A549 (cell line): ENCODE measurements around the gene ESPN. TPM values are rescaled to one million over a fixed set of nuclear protein-coding genes. Genes with fewer than 3 reads are reported as not detected.
A peak's percentile ranks its signal among the peaks of the same experiment; 100 is the strongest.

Experiments used
- ATAC-seq, 2 experiments: fragments of 200-7000 bp in 1 of 2; fragments of >200 bp in 1 of 2; cut with Nextera tagmentation in 1 of 2; cut with Tn5 transposase in 1 of 2; 3 replicates each; pipeline versions ENCODE4 v1.8.0 to v1.9.1; 2018 to 2020; ENCODE audit warnings: mild to moderate bottlenecking in 1 of 2, moderate library complexity in 1 of 2
- CTCF ChIA-PET: fragments of 300-600 bp; sonication (Branson Sonifier 250); formaldehyde crosslinking; extraction: SDS; loops from one replicate; lab custom pipeline; 2021; ENCODE audit warnings: antibody characterized with exemption, inconsistent platforms; lab: Yijun Ruan, JAX
- POLR2A ChIA-PET: fragments of 350-600 bp; formaldehyde crosslinking; extraction: SDS; loops from one replicate; lab custom pipeline; 2021; ENCODE audit warnings: antibody characterized with exemption, inconsistent platforms; lab: Yijun Ruan, JAX
- DNase-seq, 2 experiments: peaks; one replicate each; pipeline versions ENCODE4 v3.0.0 to v3.0.0-alpha.2; 2011 to 2016; ENCODE audit warnings: low read depth in 1 of 2, low spot score in 1 of 2
- FAIRE-seq: peaks from 2 replicates; lab custom pipeline; 2011; peaks lifted over from hg19 to GRCh38; lab: Jason Lieb, UNC
- H3K27ac ChIP-seq, 2 experiments: fragments of >200 bp; sonication (Bioruptor Twin); formaldehyde crosslinking; 3 replicates each; pipeline ENCODE4 v1.5.1; 2016 to 2017
- H3K4me1 ChIP-seq: fragments of >200 bp; sonication (Bioruptor Twin); formaldehyde crosslinking; 3 replicates; pipeline ENCODE4 v1.6.1; 2016
- H3K4me2 ChIP-seq: fragments of >200 bp; sonication (Bioruptor Twin); formaldehyde crosslinking; 3 replicates; pipeline ENCODE4 v1.6.1; 2016
- H3K4me3 ChIP-seq: fragments of >200 bp; sonication (Bioruptor Twin); formaldehyde crosslinking; 3 replicates; pipeline ENCODE4 v1.5.1; 2016
- H3K9me3 ChIP-seq: fragments of >200 bp; sonication (Bioruptor Twin); formaldehyde crosslinking; 3 replicates; pipeline ENCODE4 v1.6.1; 2016
- BHLHE40 ChIP-seq: IDR thresholded peaks from 2 replicates; pipeline ENCODE4 v1.6.1; 2012; ENCODE audit warnings: low read depth, low read length, inconsistent platforms
- CTCF ChIP-seq: fragments of >200 bp; sonication (Bioruptor Twin); formaldehyde crosslinking; IDR thresholded peaks from 3 replicates; pipeline ENCODE4 v1.5.1; 2016
- ELK1 ChIP-seq: fragments of 150-350 bp; IDR thresholded peaks from 2 replicates; pipeline ENCODE4 v1.6.1; 2014; ENCODE audit warnings: low read depth, mild to moderate bottlenecking, low read length
- FOSL2 ChIP-seq, 2 experiments: fragments of 450-650 bp in 1 of 2; fragments of >200 bp in 1 of 2; sonication (Bioruptor Twin) in 1 of 2; formaldehyde crosslinking; IDR thresholded peaks; 2 replicates each; pipeline versions ENCODE4 v1.5.0 to v1.6.1; 2016 to 2020; ENCODE audit warnings: mild to moderate bottlenecking in 1 of 2, moderate library complexity in 1 of 2
- HES2 ChIP-seq: fragments of >200 bp; sonication (Bioruptor Twin); formaldehyde crosslinking; IDR thresholded peaks from 2 replicates; pipeline ENCODE4 v1.6.1; 2016
- MAZ ChIP-seq: fragments of 150-350 bp; IDR thresholded peaks from 2 replicates; pipeline ENCODE4 v1.6.1; 2014; ENCODE audit warnings: antibody characterized with exemption, low read depth, low read length, borderline replicate concordance
- PHF8 ChIP-seq: fragments of 200-600 bp; sonication (generic); IDR thresholded peaks from 2 replicates; pipeline ENCODE4 v1.6.1; 2016; ENCODE audit warnings: low read depth, mild to moderate bottlenecking, antibody characterized with exemption, moderate library complexity, borderline replicate concordance
- RAD21 ChIP-seq, 2 experiments: fragments of >200 bp in 1 of 2; sonication (Bioruptor Twin) in 1 of 2; formaldehyde crosslinking in 1 of 2; IDR thresholded peaks in 1 of 2; conservative IDR thresholded peaks in 1 of 2; 2 replicates in 1 of 2; 3 replicates in 1 of 2; pipeline ENCODE4 v1.6.1; 2012 to 2018; ENCODE audit warnings: inconsistent platforms in 1 of 2
- RCOR1 ChIP-seq: fragments of 150-350 bp; IDR thresholded peaks from 2 replicates; pipeline ENCODE4 v1.6.1; 2014; ENCODE audit warnings: antibody characterized with exemption, low read length, low read depth
- RNF2 ChIP-seq: fragments of 200-600 bp; sonication (generic); IDR thresholded peaks from 2 replicates; pipeline ENCODE4 v1.6.1; 2016; ENCODE audit warnings: low read depth, mild to moderate bottlenecking, antibody characterized with exemption, moderate library complexity, borderline replicate concordance
- SMC3 ChIP-seq: fragments of >200 bp; sonication (Bioruptor Twin); formaldehyde crosslinking; IDR thresholded peaks from 3 replicates; pipeline ENCODE4 v1.6.1; 2018; ENCODE audit warnings: inconsistent platforms
- TFCP2L1 ChIP-seq: fragments of 250-450 bp; sonication (Bioruptor Pico); IDR thresholded peaks from 2 replicates; pipeline ENCODE4 v1.5.0; 2021; ENCODE audit warnings: mild to moderate bottlenecking
- WGBS: methylation state at CpG from one replicate; pipeline ENCODE4 v1.1.6; 2017; ENCODE audit errors: missing lambda C conversion rate; 5-methylcytosine and 5-hydroxymethylcytosine counted together
- polyA plus RNA-seq, 4 experiments: library from polyadenylated mRNA; depleted of rRNA in 3 of 4; stranded (reverse); fragments of >200 nt; fragmentation: RNase III in 1 of 4; extraction: RNeasy Plus Mini Kit Qiagen cat#74134 plus additional on column Dnase treatment in 1 of 4; gene quantifications; 2 replicates in 3 of 4; 3 replicates in 1 of 4; pipeline ENCODE4 v1.2.3, GENCODE V29; 2011 to 2017

The ESPN gene
- polyA plus RNA-seq, 2 of the 4 experiments (the other 2 are of a cell fraction), result 0.22 to 0.28 TPM

- no peak for TF ChIP-seq ELK1
- TF ChIP-seq BHLHE40, result no peak
- no peak for TF ChIP-seq HES2
- no peak for TF ChIP-seq FOSL2 (IDR thresholded peaks at IDR 0.05)
- no peak for TF ChIP-seq FOSL2 (CRISPR knock-in tag; IDR thresholded peaks at IDR 0.05)
- TF ChIP-seq MAZ, result no peak
Measured at GRCh38 chr1:6473156-6473555, 48.6 kb downstream of the ESPN start (continued).

- ChIA-PET POLR2A (no interaction called here), CTCF (interaction anchor here (1.0 to 6.9 kb wide), 6 partner anchors 9 to 227 kb away, joined by 3 to 35 read pairs (median 5); no protein-coding TSS in a partner anchor)
- Histone ChIP-seq H3K9me3 (no peaks in the 10 kb centered on the region), H3K4me1 (peaks cover 7% of the 10 kb centered on the region; the same call in 1 of the 3 replicates), H3K4me2 (no peak overlapping the region), H3K4me3 (no peak overlapping the region), H3K27ac (no peak overlapping the region)
- FAIRE-seq, result no peak
- no peak for TF ChIP-seq RNF2
- no peak for TF ChIP-seq ELK1
- no peak for TF ChIP-seq TFCP2L1 (CRISPR knock-in tag)
- WGBS, result 90% methylated on average over 8 of the region's 33 CpGs
- DNase-seq, result no peak
- no peak for ATAC-seq
Measured at GRCh38 chr1:6473974-6474814, 49.6 kb downstream of the ESPN start.

GRCh38 chr1:6474815-6475282 is 50.3 kb downstream of the ESPN start:
- POLR2A ChIA-PET, result no interaction called here
- WGBS, result 75% methylated on average over 6 of the region's 13 CpGs
- Histone ChIP-seq H3K4me2 (no peak overlapping the region), H3K9me3 (no peaks in the 10 kb centered on the region), H3K27ac (no peak overlapping the region), H3K4me3 (no peak overlapping the region), H3K4me1 (peaks cover 7% of the 10 kb centered on the region; the same call in 1 of the 3 replicates)
- FAIRE-seq (no peak), ATAC-seq (peak in 1 of 2 experiments; percentile 10; a peak in 2 of 6 replicates), DNase-seq (no peak)
- no peak for TF ChIP-seq TFCP2L1 (CRISPR knock-in tag)
- CTCF ChIA-PET, result interaction anchor here (1.4 to 6.9 kb wide), 4 partner anchors 12 to 228 kb away, joined by 3 to 35 read pairs (median 5); no protein-coding TSS in a partner anchor

- CTCF ChIA-PET, result interaction anchor here (0.5 to 6.9 kb wide), 14 partner anchors 9 to 228 kb away, joined by 3 to 35 read pairs (median 3); partner anchors contain the start of genes PLEKHG5 and TNFRSF25
- FAIRE-seq (no peak), DNase-seq (peak in 1 of 2 experiments; percentile 73), ATAC-seq (peak; percentile 82 to 93)
- H3K27ac ChIP-seq, result no peak overlapping the region
- H3K4me3 ChIP-seq, result no peak overlapping the region
- 48% methylated on average over 9 of the region's 33 CpGs for WGBS
- no peaks in the 10 kb centered on the region for H3K9me3 ChIP-seq
- POLR2A ChIA-PET, result interaction anchor here (0.6 kb wide), 1 partner anchor 216 kb away, joined by 3 read pairs; no protein-coding TSS in a partner anchor
- H3K4me1 ChIP-seq, result peaks cover 7% of the 10 kb centered on the region; the same call in 1 of the 3 replicates
- peak overlapping the region; percentile 35; the same call in 2 of the 3 replicates for H3K4me2 ChIP-seq
- TF ChIP-seq RAD21 (conservative IDR thresholded peaks at IDR 0.05 in 1 of 2, IDR thresholded peaks at IDR 0.05 in 1 of 2) (peak; percentile 30 to 35; a peak in 2 of 5 replicates), RCOR1 (no peak), CTCF (peak; percentile 72), SMC3 (peak; percentile 39; the same call in 2 of the 3 replicates), PHF8 (no peak)
Measured at GRCh38 chr1:6475381-6476133, 51.0 kb downstream of the ESPN start.
